NCI-H460 (cell line): Measurements from ENCODE around the gene OSBPL1A. TPM values are rescaled to one million over a fixed set of nuclear protein-coding genes. Genes with fewer than 3 reads are reported as not detected.

Experiments used
- DNase-seq: peaks from one replicate; pipeline ENCODE4 v3.0.0-alpha.2; 2016; ENCODE audit warnings: low read depth; ENCODE audit errors: extremely low read depth
- total RNA-seq: library from RNA; depleted of rRNA; stranded (reverse); fragments of >200 nt; shearing (Covaris generic); gene quantifications from 2 replicates; pipeline ENCODE4 v1.2.3, GENCODE V29; 2014

Gene OSBPL1A
- total RNA-seq, 1 experiment from 2014 or later = 25.2 TPM

- DNase-seq = no peak
Measured at GRCh38 chr18:24270358-24270936, 127.2 kb downstream of the OSBPL1A start.

GRCh38 chr18:24268784-24269550 lies 128.7 kb downstream of the OSBPL1A start:
- no peak for DNase-seq

- DNase-seq = no peak
Measured at GRCh38 chr18:24267878-24268277, 129.7 kb downstream of the OSBPL1A start.

- DNase-seq = no peak
Measured at GRCh38 chr18:24266131-24266530, 131.5 kb downstream of the OSBPL1A start.

- no peak for DNase-seq
Measured at GRCh38 chr18:24265502-24266064, 132.0 kb downstream of the OSBPL1A start.

GRCh38 chr18:24263050-24263449 lies 134.6 kb downstream of the OSBPL1A start:
- DNase-seq = no peak

- no peak for DNase-seq
Measured at GRCh38 chr18:24262087-24262486, 135.5 kb downstream of the OSBPL1A start.

GRCh38 chr18:24259869-24260641 lies 137.6 kb downstream of the OSBPL1A start:
- DNase-seq = no peak

- DNase-seq = no peak
Measured at GRCh38 chr18:24254071-24254470, 143.6 kb downstream of the OSBPL1A start.

- DNase-seq = no peak
Measured at GRCh38 chr18:24249716-24250115, 147.9 kb downstream of the OSBPL1A start.

- DNase-seq = no peak
Measured at GRCh38 chr18:24248359-24248758, 149.3 kb downstream of the OSBPL1A start.

GRCh38 chr18:24246143-24246542 lies 151.5 kb downstream of the OSBPL1A start:
- no peak for DNase-seq

GRCh38 chr18:24244698-24245097 lies 152.9 kb downstream of the OSBPL1A start:
- DNase-seq = no peak

GRCh38 chr18:24243677-24244076 lies 153.9 kb downstream of the OSBPL1A start:
- DNase-seq = no peak

GRCh38 chr18:24239341-24239740 lies 158.3 kb downstream of the OSBPL1A start:
- no peak for DNase-seq

- no peak for DNase-seq
Measured at GRCh38 chr18:24238387-24238786, 159.2 kb downstream of the OSBPL1A start.

- DNase-seq = no peak
Measured at GRCh38 chr18:24234850-24235418, 162.7 kb downstream of the OSBPL1A start.

- DNase-seq = no peak
Measured at GRCh38 chr18:24234330-24234729, 163.3 kb downstream of the OSBPL1A start.

GRCh38 chr18:24232800-24233199 lies 164.8 kb downstream of the OSBPL1A start:
- no peak for DNase-seq

GRCh38 chr18:24231773-24232735 lies 165.6 kb downstream of the OSBPL1A start:
- no peak for DNase-seq
